ENCODE measurements around the gene ANKRD11.

The ANKRD11 gene

DNA sequence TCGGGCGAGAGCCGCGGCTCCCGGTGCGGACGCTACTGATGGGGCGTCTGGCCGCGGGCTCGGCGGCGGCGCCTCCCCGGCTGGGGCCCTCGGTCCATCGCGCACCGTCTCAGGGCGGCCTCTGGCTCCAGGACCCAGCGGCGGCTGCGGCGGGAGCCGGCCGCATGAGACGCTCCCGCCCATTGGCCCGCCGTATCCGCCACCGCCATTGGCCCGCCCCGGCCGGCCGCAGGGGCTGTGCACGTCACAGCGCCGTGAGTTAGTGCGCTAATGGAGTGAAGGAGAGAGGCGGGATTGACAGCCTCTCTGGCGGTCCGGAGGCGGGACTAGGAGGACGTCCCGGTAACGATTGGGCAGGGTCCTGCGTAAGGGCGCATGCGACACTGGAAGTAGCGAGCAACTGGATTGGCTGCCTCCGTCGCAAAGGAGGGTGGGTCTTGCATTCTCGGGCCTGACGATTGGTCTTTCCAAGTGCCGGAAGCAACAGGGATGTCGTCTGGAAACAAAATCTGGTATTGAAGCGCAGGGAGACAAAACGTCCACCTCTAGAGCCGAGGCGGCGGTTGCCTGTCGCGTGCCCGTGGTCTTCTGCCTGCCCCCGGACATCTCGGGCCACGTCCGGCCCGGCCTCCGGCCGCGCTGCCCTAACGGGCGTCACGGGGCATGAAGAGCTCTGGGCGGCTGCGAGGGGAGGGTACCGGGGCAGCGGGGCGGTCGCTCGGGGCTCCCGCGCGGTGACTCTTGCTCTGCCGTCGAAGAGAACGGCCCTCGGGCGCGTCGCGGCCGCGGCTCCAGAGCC, at the start of gene ANKRD11:
Gene ANKRD11 (minus strand): TSS at position 123 of the 799 bp plus-strand sequence. CDS start 173,542 bp downstream, outside the sequence.
- peak; percentile 97 for DNase-seq

GRCh38 chr16:89538286-89538685, 47.9 kb upstream of the ANKRD11 start:
- DNase-seq = no peak

DNA sequence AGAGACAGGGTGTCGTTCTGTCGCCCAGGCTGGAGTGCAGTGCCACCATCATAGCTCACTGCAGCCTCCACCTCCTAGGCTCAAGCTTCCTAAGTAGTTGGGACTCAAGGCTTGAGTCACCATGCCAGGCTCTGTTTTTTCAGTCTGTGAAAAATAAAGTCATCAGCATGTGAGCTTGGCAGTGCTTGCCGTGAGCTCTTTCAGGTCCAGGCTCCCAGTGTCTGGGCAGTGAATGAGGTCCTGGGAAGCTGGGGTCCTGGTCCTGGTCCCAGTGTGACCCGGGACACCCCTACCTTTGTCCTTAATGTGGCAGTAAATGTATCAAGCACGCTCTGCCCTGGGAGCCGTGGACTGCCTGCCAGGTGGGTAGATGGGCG, 47.2 kb upstream of the ANKRD11 start:
- no peak for DNase-seq

GRCh38 chr16:89536886-89537548, 46.7 kb upstream of the ANKRD11 start:
- DNase-seq = no peak

- DNase-seq = no peak
Measured at GRCh38 chr16:89536371-89536770, 46.0 kb upstream of the ANKRD11 start.

DNA sequence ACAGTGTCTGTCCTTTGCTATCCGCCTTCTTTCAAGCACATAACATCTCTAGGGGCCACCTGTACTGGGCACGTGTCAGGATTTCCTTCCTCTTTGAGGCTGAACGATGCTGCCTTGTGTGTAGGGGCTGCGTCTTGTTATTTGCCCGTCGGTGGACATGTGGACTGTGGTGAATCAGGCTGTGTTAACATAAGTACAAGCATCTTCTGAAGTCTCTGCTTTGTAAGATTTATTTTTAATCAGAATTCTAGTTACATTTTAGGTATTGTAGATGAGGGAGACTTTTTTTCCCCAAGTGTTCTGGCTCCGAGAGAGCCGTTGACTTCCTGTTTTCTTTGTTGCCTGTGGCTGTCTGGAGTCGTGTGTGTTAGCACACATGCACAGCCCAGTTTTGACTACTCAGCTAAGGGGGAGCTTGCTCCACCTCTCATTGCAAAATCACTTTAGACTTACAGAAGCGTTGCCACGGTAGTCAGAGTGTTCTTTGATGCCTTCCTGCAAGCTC, 43.9 kb upstream of the ANKRD11 start:
- no peak for DNase-seq

DNA sequence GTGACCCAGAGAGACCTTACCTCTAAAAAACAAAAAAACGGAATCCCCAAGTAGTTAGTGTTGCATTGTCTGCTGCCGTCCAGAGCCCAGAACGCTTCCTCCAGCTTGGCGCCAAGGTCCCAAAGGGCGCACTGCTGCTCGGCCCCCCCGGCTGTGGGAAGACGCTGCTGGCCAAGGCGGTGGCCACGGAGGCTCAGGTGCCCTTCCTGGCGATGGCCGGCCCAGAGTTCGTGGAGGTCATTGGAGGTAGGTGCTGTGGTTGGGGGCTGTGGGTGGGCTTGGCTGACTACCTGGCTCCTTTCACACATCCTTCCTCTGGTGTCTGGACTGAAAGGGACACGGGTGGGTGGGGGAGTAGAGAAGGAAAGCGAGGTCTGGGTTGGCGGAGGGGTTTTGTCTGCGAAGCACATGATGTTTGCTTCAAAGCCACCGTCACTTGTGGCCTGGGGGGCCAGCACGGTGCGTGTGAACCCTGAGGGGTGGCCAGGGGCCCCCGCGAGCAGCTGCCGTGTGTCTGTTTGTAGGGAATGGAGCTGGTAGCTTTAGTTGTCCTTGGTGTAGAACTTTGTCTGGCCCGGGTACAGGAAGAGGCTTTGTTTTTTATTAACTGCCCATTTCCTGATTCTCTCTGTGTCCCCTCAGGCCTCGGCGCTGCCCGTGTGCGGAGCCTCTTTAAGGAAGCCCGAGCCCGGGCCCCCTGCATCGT, 41.6 kb upstream of the ANKRD11 start:
- DNase-seq = no peak

GRCh38 chr16:89530401-89531381, 40.3 kb upstream of the ANKRD11 start:
- DNase-seq = no peak

DNA sequence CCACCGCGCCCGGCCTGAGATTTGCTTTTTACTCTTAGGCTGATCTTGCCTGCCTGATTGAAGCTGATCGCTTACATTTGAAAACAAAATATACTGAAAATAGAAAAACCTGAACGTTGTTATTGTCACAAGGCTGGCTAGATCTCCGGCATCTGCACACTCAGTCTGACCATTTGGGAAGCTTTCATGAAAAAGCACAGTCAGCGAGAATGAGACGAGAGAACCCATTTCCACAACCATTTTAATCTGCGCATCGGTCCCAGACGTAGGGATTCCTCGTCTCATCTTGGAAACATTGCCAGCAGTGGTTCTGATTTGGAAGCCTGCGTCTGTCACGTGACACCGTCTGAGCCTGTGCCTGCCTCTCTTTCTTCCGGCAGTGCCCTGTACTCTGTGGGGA, 38.7 kb upstream of the ANKRD11 start:
- DNase-seq = no peak

DNA sequence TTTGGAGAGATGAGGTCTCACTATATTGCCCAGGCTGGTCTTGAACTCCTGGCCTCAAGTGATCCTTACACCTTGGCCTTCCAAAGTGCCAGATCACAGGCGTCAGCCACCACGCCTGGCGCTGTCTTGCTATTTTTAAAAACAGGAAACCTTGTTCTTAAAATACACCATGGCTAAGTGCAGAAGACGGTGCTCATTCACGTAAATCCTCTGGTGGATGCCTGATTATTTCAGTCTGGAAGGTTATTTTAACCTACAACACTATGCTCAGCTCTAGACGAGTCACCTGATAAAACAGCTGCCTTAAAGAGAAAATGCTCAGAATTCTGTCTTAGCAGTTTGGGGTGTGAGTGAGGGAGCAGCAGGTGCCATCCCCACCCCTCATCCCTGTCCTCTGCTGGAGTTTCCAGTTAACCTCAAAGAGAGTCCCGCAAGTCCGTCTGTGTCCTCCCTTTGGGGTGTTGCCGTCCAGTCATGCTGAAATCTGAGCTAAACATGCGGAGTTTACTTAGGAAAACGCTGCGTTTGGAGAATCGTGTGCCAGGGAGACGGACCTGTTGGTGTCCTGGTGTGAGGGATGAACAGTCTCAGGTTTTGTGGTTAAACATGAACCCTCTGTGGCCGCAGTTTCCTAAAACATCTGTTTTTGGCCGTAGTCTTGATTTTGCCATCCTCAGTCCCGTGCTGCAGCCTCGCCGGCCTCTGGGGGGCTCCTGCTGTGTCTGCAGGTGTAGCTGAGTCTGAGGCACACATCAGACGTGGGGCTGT, 35.0 kb upstream of the ANKRD11 start:
- no peak for DNase-seq

DNA sequence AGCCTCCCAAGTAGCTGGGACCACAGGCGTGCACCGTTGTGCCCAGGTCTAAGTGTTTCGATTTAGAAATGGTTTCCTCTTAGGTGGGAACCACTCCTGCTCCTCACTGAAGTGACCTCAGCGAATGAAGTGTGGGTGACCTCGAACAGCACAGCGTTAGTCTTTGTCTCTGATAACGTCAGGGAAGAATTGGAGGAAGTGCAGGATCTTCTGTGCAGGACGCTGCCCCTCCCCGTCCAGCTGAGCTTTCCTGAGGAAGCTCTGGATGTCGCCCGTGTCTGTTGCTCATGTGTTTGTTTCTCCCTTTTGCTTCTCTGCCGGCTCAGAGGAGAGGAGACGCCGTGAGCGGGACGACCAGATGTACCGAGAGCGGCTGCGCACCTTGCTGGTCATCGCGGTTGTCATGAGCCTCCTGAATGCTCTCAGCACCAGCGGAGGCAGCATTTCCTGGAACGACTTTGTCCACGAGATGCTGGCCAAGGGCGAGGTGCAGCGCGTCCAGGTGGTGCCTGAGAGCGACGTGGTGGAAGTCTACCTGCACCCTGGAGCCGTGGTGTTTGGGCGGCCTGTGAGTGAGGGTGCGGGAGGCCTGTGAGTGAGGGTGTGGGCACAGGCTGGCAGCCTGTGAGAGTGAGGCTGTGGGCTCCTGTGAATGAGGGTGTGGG, 33.5 kb upstream of the ANKRD11 start:
- DNase-seq = no peak

DNA sequence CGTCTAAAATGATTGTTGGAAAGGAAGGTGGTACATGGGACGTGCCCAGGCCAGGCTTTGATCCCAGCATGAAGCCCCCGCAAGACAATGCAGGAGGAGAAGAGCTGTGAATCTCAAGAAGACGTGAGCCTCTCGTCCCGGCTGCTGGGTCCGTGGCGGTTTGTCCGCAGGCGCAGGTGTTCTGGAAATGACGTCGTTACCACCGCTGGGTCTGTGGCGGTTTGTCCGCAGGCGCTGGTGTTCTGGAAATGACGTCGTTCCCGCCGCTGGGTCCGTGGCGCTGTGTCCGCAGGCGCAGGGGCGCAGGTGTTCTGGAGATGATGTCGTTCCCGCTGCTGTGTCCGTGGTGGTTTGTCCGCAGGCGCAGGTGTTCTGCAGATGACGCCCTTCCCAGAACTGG, 31.9 kb upstream of the ANKRD11 start:
- no peak for DNase-seq

DNA sequence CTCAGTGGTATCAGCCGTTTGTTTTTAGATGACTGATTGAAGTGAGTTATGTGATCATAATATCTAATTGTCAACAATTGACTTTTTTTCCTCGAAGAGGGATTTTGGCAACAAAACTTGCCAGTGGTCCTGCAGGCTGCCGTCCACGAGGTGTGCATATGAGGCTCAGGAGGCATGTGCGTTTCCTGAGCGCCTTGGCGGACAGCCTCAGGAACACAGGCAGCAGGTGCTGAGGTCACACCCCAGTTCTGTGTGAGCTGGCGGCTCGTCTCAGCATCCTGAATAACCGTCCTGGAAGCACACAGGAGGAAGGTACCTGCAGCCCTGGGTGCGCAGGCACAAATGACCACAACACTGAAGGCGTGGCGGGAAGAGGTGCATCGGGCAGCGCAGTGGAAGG, 29.5 kb upstream of the ANKRD11 start:
- DNase-seq = no peak

DNA sequence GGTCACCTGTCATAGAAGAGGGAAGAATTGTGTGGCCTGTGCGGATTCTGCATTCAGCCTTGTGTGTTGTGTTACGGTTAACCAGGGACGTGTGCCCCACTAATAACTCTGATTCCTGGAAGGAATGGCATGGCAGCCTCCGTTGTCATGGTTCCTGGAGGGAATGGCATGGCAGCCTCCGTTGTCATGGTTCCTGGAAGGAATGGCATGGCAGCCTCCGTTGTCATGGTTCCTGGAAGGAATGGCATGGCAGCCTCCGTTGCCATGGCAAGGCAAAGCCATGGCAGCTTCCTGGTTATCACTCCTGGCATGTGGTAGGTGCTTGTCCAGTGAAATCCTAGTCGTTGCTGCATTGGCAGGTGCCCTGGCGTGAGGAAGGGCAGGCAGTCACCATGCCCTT, 26.8 kb upstream of the ANKRD11 start:
- DNase-seq = no peak

GRCh38 chr16:89512453-89512852, 22.1 kb upstream of the ANKRD11 start:
- DNase-seq = no peak

DNA sequence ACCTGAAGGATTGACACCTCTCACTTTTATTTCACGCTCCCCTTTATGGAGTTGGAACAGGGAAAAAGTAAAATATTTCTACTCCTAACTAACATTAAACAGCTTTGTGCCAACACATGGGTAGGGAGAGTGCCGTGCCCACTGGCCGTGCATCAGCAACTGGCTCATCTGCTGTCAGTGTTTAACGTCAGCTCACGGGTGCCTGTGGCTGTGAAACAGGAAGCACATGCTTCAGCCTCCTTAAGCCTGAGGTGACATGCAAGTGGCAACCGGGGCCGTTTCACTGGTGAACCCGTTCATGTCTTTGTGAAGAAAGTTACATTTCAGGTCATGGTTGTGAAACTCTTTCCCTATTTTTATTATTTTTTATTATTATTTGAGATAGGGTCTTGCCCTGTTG, 21.0 kb upstream of the ANKRD11 start:
- DNase-seq = no peak

DNA sequence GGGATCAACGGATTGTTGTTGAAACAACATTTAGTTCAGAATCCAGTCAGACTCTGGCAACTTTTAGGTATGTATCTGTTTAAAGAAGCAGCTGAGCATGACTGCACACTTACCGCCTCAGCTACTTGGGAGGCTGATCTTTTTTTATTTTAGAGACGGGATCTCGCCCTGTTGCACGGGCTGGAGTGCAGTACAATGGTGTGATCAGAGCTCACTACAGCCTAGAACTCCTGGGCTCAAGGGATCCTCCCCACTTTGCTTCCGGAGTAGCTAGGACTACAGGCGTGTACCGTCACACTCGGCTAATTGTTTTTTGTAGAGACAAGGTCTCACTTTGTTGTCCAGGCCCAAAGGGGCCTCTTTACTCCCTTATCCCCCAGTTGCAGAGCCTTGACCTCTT, 20.2 kb upstream of the ANKRD11 start:
- DNase-seq = no peak

GRCh38 chr16:89507834-89508590, 17.7 kb upstream of the ANKRD11 start, which contains the start of gene SPG7:
Gene SPG7 (plus strand): TSS chr16:89508403. CDS start chr16:89508418, 15 bp downstream.
- peak; percentile 67 for DNase-seq

- DNase-seq = no peak
Measured at GRCh38 chr16:89507214-89507833, 17.0 kb upstream of the ANKRD11 start.

- DNase-seq = no peak
Measured at GRCh38 chr16:89506791-89507191, 16.4 kb upstream of the ANKRD11 start.
